ENCODE measurements around the gene CAV2. TPM values are rescaled to one million over a fixed set of nuclear protein-coding genes. Genes with fewer than 3 reads are reported as not detected.

CAV2 gene
- total RNA-seq, 1 experiment from 2014 or later, result 18.1 TPM

- Histone ChIP-seq H3K36me3 (ENCODE audit: control insufficient read depth, insufficient read depth, low read length) (no peaks in the 10 kb centered on the region), H3K4me1 (peaks cover 17% of the 10 kb centered on the region), H3K4me3 (ENCODE audit: low read depth, low read length) (no peak overlapping the region), H3K27me3 (replicated peaks; ENCODE audit: control insufficient read depth, insufficient read depth, low read length) (no peaks in the 10 kb centered on the region), H3K9me3 (no peaks in the 10 kb centered on the region)
- intact Hi-C loops (cut with micrococcal nuclease; ENCODE audit: unreplicated experiment), result no loop called here
- no peak for DNase-seq
- H3K4me3 Mint-ChIP-seq (ENCODE audit: unreplicated experiment), result no peak overlapping the region
- no peak for TF ChIP-seq CTCF (IDR thresholded peaks at IDR 0.05; ENCODE audit: insufficient read depth in 1 of 2, low read depth in 1 of 2, low read length in 1 of 2, severe bottlenecking in 1 of 2, unreplicated experiment in 1 of 2)
- H3K27me3 Mint-ChIP-seq (ENCODE audit: insufficient read depth, unreplicated experiment), result no peaks in the 10 kb centered on the region
- CTCF ChIA-PET, result no interaction called here
- H3K36me3 Mint-ChIP-seq (ENCODE audit: insufficient read depth, unreplicated experiment), result no peaks in the 10 kb centered on the region
- H3K27ac Mint-ChIP-seq (ENCODE audit: unreplicated experiment), result no peak overlapping the region
- peaks cover 1% of the 10 kb centered on the region for H3K9me3 Mint-ChIP-seq (ENCODE audit: unreplicated experiment)
- no TSS peak for BruUV-seq (replicated peaks)
- POLR2A ChIA-PET, result no interaction called here
- H3K4me1 Mint-ChIP-seq (ENCODE audit: low read depth, unreplicated experiment), result peaks cover 7% of the 10 kb centered on the region
Measured at GRCh38 chr7:116544487-116544886, 44.9 kb downstream of the CAV2 start.

GRCh38 chr7:116545411-116545993 is 46.0 kb downstream of the CAV2 start:
- intact Hi-C loops (cut with micrococcal nuclease; ENCODE audit: unreplicated experiment), result no loop called here
- no peak for DNase-seq
- no peaks in the 10 kb centered on the region for H3K36me3 ChIP-seq (ENCODE audit: control insufficient read depth, insufficient read depth, low read length)
- H3K4me3 Mint-ChIP-seq (ENCODE audit: unreplicated experiment), result no peak overlapping the region
- H3K36me3 Mint-ChIP-seq (ENCODE audit: insufficient read depth, unreplicated experiment), result no peaks in the 10 kb centered on the region
- H3K27ac Mint-ChIP-seq (ENCODE audit: unreplicated experiment), result no peak overlapping the region
- peaks cover 14% of the 10 kb centered on the region for H3K4me1 ChIP-seq
- CTCF ChIA-PET, result no interaction called here
- H3K27me3 ChIP-seq (replicated peaks; ENCODE audit: control insufficient read depth, insufficient read depth, low read length), result no peaks in the 10 kb centered on the region
- H3K9me3 ChIP-seq, result no peaks in the 10 kb centered on the region
- no peak overlapping the region for H3K4me3 ChIP-seq (ENCODE audit: low read depth, low read length)
- no peaks in the 10 kb centered on the region for H3K27me3 Mint-ChIP-seq (ENCODE audit: insufficient read depth, unreplicated experiment)
- no peaks in the 10 kb centered on the region for H3K9me3 Mint-ChIP-seq (ENCODE audit: unreplicated experiment)
- no TSS peak for BruUV-seq (replicated peaks)
- POLR2A ChIA-PET, result no interaction called here
- no peak for TF ChIP-seq CTCF (IDR thresholded peaks at IDR 0.05; ENCODE audit: insufficient read depth in 1 of 2, low read depth in 1 of 2, low read length in 1 of 2, severe bottlenecking in 1 of 2, unreplicated experiment in 1 of 2)
- peaks cover 7% of the 10 kb centered on the region for H3K4me1 Mint-ChIP-seq (ENCODE audit: low read depth, unreplicated experiment)

GRCh38 chr7:116546054-116546453 is 46.5 kb downstream of the CAV2 start:
- no peaks in the 10 kb centered on the region for H3K27me3 Mint-ChIP-seq (ENCODE audit: insufficient read depth, unreplicated experiment)
- CTCF ChIA-PET, result no interaction called here

More at GRCh38 chr7:116546054-116546453, 46.5 kb downstream of the CAV2 start:
- Mint-ChIP-seq H3K27ac (ENCODE audit: unreplicated experiment) (no peak overlapping the region), H3K36me3 (ENCODE audit: insufficient read depth, unreplicated experiment) (no peaks in the 10 kb centered on the region), H3K4me3 (ENCODE audit: unreplicated experiment) (no peak overlapping the region), H3K4me1 (ENCODE audit: low read depth, unreplicated experiment) (peaks cover 4% of the 10 kb centered on the region), H3K9me3 (ENCODE audit: unreplicated experiment) (no peaks in the 10 kb centered on the region)
- H3K36me3 ChIP-seq (ENCODE audit: control insufficient read depth, insufficient read depth, low read length), result no peaks in the 10 kb centered on the region
- H3K4me1 ChIP-seq, result peaks cover 8% of the 10 kb centered on the region
- no peaks in the 10 kb centered on the region for H3K9me3 ChIP-seq
- BruUV-seq (replicated peaks), result no TSS peak
- POLR2A ChIA-PET, result no interaction called here
- H3K27me3 ChIP-seq (replicated peaks; ENCODE audit: control insufficient read depth, insufficient read depth, low read length), result no peaks in the 10 kb centered on the region
- intact Hi-C loops (cut with micrococcal nuclease; ENCODE audit: unreplicated experiment), result no loop called here
- no peak for DNase-seq
- no peak overlapping the region for H3K4me3 ChIP-seq (ENCODE audit: low read depth, low read length)
- no peak for TF ChIP-seq CTCF (IDR thresholded peaks at IDR 0.05; ENCODE audit: insufficient read depth in 1 of 2, low read depth in 1 of 2, low read length in 1 of 2, severe bottlenecking in 1 of 2, unreplicated experiment in 1 of 2)
